NCI-H2107 (cell line): Measurements from ENCODE around the gene CITED4.

ENCODE experiments used
- DNase-seq: peaks from one replicate; lab custom pipeline; 2025; lab: John Stamatoyannopoulos, UW

The CITED4 gene

DNA sequence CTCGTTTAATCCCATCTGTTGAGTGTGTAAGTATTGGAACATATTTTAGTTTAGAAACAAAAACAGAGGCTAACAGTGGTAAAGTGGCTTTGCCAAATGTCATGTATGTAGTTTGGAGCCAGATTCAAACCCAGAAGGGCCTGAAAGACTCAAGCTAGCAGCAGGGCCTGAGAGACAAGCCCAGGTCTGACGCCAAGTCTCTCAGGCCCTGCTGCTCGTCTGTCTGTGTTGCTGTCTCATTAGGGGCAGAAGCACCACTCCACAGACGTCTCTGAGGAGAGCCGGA is 8.3 kb downstream of the CITED4 start:
- no peak for DNase-seq

DNA sequence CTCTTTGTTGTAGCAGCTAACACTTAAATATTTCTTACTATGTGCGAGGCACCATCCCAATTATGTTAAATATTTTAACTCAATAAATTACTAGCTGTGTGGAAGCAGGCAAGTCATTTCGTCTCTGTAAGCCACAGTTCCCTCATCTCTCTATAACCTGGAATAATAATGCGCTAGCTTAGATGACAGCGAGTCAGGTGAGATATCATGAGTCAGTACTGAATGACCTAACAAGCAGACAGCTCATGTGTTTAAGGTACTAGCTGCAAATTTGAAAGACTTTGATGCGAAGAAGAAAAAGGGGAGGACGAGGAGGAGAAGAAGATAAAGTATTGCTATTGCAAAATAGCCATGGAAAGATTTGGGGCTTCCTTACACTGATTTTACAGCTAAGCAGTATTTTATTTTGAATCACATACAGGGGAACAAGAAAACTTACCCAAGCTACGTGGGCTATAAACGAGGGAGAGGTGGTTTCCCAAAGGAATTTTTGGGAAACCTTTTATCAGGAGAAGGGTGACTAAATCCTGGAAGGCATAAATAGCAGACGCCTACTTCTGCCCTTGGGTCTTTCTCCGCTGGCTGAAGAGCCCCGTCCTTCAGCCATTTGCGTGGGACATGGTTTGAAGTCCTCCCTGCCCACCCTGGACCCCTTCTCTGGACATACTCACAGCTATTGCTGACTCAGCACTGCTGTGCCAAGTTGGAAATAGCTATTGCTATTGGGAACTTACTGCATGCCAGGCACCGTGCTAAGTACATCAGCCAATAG is 8.9 kb downstream of the CITED4 start:
- no peak for DNase-seq

DNA sequence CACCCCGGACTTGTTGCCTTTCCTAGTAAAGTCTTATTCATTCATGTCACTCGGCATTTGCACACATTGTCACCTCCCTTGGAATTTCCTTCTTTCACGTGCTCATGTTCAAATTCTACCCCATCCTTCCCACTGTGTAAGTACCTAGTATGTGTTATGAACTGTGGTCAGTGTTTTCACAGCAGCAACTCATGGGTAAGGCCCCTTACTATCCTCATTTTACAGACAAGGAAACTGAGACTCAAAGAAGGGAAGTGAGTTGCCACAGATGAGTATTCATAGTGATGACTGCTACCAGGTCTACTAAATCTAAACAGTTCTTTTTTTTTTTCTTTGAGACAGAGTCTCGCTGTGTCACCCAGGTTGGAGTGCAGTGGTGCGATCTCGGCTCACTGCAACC is 10.5 kb downstream of the CITED4 start:
- no peak for DNase-seq

DNA sequence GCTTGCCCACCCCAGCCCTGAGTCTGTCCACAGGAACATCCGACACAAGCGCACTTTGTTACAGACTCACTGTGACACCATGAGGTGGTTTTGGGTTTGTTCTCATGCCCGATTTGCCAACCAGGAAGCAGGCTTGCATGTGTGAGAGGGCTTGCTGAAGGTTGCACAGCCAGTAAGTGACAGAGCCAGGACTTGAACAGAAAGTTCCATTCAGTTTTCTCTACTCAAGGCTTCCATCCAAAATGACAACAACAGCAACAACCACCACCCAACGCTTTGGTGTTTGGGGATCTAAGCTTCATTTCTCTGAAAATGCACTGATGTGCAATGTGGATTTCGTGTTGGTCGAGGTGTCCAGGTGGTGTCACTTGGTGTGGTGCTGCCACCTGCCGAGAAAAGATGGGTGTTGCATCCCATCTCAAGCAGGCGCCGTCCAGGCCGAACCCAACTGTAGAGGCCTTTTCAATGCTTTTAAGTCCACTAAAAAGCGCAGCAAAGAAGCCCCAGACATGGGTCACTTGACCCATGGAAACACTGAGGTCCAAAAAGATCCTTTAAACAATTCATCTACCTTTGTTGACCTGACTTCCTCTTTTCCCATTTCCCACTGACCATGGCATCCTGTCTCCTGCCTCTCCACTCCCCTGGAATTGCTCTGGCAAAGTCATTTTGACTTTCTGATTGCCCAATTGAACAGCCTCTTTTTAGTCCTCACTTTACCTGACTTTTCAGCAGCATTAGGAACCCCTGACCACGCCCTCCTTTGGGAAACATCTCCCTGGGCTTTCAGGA is 12.2 kb downstream of the CITED4 start:
- peak; percentile 35 for DNase-seq

DNA sequence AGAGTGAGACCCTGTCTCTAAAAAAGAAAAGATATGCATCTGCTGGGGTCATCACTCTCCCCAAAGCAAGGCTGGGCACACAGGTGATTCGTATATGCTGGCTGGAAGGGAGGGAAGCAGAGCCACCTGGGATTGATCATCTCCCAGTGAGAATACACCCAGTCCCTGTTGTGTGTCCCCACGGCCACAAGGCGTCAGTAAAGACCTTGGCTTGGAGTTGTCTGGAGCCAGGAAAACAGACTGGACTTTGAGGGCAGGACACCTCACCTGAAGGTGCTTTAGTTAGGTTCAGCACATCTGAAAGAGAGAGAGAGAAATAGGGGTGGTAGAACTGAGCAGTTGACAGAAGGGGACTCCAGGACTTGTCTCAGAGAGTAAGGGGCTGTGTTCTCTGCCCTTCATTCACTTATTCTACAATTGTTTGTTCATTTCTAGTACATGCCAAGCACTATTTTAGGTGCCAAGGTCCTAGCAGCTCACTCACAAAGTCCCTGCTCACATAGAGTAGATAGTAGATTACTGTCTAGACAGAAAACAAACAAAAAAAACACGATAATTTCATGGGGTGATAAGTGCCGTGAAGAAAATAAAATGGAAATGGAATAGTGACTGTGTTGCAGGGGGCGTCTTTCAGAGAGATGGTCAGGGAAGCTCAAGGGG is 13.5 kb downstream of the CITED4 start:
- peak; percentile 60 for DNase-seq

DNA sequence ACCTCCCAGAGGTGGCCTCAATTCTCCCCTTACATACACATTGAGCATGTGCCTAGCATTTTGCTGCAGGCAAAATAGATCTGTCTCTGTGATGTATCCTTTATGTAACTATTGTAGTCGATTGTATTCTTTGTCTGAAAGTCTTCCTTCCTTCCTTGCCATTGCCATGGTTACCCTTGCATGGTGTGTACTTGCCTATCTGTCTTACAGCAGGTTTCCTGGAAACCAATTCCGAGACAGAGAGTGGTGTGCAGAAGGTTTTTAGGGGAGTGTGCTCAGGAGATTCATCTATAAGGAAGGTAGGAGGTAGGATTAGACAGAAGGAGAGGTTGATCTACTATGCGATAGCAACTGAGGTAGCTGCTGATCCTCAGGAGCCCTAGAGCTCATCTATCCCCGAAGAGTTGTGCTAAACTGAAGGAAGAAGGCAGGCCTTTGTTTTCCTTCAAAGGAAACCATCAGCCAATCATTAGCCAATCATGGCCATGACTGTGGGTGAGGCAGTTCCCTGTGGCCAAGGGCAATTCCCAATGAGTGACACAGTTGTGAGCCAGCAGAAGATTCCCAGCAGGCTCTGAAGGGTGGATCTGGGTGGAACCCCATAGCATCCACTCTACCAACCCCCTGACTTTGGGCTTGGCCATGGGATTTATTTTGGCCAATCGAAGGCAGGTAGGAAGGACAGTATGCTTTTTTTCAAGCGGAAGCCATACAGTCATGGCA is 15.0 kb downstream of the CITED4 start:
- no peak for DNase-seq

DNA sequence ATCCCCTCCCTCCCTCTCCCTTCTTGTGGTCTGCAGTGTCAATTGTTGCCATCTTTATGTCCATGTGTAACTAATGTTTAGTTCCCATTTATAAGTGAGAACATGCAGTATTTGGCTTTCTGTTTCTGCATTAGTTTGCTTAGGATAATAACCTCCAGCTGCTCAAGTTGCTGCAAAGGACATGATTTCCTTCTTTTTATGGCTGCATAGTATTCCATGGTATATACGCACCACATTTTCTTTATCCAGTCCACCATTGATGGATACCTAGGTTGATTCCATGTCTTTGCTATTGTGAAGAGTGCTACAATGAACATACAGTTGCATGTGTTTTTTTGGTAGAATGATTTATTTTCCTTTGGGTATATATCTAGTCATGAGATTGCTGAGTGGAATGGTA is 16.3 kb downstream of the CITED4 start:
- no peak for DNase-seq

DNA sequence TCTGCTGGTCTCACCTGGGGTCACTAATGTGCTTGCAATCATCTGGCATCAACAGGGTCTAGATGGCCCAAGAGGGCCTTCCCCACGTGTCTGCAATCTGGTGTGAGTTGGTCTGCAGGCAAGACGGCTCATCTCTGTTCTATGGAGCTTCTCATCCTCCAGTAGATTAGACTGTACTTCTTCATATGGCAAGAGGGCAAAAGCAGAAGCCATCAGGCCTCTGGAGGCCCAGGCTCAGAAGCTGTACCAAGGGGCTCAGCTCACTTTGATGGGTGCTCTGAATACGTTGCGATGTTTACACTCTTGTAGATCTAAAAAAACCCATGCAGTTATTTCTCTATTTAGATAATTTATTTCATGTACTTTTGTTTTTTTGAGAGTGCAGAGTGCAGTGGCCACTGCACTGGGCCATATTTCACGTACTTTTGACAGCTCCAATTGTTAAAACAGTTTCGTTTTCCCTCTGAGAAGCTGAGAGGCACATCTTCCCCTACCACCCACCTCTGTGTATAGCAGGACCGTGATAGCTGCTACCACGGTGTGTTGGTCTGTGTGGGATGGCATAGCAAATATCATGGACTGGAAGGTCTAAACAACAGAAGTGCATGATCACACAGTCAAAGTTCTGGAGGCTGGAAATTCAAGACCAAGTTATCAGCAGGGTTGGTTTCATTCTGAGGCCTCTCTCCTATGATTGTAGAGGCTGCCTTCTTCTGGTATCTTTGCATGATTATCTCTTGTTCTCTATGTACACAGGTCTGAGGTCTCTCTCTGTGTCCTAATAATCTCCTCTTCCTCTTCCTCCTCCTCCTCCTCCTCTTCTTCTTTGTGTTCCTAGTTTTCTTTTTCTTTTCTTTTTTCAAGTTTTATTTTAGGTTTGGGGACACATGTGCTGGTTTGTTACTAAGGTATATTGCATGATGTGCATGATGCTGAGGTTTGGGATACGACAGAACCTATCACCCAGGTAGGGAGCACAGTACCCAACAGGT is 17.0 kb downstream of the CITED4 start:
- DNase-seq: no peak

DNA sequence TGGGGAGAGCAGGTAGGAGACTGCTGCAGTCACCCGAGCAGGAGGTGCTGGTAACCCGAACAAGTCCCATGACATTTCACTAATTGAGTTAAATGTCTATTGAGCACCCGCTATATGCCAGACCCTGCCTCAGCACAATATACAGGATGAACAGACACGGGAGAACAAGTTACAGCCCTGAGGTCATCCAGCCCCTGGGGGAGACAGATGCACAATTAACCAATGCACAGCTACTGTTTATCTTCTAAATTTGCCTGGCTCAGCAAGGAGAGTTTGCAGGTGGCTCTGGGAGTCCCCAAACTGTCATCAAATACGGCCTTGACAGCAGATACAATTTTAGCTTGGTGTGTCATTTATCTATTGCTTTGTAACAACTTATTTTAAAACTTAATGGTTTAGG is 18.1 kb downstream of the CITED4 start:
- DNase-seq: no peak

DNA sequence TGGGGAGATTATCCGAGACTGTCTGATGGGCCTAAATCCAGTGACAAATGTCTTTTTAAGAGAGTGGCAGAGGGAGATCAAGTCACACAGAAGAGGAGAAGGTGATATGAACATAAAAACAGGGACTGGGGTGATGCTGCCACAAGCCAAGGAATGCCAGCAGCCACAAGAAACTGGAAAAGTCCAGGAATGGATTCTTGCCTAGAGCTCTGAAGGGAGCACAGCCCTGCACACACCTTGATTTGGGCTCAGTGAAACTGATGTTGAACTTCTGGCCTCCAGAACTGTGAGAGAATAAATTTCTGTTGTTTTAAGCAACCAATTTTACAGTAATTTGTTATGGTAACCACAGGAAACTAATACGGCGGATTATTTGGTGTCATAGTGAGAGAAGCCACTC is 19.5 kb downstream of the CITED4 start:
- no peak for DNase-seq

DNA sequence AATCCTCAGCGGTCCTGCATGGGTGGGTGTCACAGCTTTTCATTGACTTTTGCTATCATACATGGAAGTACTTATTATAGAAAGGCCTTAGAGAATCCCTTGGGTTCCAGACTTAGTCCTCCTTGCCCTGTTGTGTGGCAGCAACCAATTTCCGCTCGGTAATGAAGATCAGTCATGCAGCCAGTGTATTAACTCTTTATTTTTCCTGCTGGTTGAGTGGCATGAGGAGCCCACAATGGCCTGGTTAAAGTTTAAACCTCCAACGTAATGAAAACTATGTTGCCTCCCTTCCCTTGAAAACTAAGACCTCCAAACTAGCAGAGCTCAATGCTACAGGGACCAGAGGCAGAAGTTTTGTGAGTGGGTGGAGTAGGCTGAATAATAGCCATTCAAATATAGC is 20.0 kb downstream of the CITED4 start:
- DNase-seq: no peak

DNA sequence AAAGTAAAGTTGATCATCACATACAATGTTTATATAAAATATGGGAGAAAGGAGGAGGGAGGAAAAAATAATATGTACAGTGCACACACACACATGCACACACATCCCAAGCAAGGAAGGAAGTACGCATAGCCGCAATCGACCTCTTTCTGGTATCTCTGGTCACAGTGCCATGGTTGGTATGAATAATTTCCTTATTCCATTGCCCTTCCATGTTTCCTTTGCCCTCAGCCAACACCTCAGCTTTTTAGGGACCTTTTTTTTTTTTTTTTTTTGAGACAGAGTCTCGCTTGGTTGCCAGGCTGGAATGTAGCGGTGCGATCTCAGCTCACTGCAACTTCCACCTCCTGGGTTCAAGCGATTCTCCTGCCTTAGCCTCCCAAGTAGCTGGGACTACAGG is 20.6 kb downstream of the CITED4 start:
- no peak for DNase-seq

DNA sequence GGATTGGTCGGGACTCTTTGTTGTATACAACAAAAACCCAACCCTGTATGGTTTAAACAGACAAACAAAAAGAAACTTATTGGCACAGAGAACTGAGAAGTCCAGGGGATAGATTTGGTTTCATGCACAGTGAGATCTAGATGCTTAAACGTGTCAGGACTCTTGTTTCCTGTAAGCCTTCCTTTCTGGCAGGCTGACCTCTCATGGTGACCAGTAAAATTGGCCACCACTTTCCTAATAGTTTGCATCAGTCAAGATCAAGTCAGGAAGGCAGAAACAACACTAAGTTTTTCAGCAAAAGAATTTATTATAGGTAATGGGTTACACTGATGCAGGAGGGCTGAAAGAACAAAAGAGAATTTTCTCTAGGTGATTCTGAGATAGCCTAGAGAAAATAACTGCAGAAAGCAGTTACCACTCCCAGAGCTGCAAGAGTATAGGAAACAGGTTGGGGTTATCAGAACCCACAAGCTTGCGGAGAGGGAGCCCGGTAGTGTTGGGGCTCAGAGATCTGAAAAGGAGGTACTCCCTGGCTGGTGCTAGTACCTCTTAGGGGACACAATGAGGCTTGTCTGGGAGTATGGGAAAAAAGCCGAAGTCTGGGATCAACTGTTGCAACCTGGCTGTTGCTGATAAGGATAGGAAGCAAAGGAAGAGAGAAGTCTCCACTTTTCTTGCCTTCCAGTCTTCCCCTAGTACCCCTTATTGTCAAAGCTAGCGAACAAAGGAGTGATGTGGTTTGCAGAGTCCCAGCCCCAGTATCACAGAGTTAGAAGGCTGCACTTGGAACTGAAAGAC is 21.4 kb downstream of the CITED4 start:
- no peak for DNase-seq

DNA sequence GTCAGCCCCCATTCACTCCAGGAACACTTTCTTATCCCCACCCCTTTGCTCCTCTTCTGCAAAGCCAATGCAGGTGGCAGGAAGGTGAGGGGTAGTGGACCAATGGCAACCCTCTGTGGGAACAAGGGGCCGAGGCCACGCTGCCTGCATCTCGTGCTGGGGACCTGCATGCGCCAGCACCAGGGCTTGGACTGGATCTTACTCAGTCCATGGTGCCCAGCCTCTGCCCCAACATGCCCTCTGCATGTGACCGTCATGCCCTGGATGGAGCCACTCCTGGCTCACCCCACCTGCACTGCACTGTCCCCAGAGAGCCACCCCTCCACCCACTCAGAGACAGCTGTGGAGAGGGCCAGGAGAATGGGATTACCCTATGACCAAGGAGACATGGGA is 22.2 kb downstream of the CITED4 start:
- DNase-seq: no peak

DNA sequence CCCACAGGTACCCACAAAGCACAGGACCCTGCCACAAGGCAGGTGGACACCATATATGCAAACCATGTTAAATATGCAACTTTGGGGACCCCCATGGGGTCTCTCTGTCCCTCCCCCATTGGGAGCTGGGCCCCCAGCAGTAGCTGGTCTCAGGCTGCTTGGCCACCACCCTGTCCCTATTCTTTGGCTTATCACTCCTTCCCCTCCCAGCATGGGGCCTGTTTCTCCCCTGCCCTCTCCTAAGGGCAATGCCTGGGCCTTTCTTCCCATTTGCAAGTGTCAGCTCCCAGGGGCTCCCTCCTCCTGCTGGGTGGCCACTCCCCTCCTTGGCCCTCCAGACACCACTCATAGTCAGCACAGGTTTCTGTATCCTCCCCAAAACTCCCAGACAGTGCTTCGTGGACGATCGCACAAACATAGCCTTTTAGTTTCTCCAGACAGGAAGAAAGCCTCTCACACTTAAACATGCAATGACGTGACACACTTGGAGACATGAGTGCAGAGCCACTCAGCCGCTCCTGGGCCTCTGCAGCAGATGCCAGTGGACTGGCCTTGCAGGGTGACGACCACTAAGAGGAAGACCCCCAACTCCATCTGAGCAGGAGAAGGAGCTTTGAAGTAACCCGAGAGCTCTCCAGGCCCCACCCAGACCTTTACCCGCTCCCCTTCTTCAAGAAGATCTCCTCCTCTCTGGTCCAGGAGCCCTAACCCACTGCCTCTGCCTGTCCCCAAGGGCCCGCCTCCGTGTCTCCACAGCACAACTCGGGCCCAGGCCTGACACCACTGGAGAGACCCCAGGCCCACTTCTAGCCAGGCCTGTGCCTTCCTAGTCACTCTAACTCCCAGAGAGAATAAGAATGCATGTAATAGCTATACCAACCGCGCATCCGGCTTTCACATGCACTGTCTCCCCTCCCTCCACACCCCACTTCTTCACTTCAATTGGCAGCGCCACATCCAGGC is 22.9 kb downstream of the CITED4 start:
- no peak for DNase-seq

DNA sequence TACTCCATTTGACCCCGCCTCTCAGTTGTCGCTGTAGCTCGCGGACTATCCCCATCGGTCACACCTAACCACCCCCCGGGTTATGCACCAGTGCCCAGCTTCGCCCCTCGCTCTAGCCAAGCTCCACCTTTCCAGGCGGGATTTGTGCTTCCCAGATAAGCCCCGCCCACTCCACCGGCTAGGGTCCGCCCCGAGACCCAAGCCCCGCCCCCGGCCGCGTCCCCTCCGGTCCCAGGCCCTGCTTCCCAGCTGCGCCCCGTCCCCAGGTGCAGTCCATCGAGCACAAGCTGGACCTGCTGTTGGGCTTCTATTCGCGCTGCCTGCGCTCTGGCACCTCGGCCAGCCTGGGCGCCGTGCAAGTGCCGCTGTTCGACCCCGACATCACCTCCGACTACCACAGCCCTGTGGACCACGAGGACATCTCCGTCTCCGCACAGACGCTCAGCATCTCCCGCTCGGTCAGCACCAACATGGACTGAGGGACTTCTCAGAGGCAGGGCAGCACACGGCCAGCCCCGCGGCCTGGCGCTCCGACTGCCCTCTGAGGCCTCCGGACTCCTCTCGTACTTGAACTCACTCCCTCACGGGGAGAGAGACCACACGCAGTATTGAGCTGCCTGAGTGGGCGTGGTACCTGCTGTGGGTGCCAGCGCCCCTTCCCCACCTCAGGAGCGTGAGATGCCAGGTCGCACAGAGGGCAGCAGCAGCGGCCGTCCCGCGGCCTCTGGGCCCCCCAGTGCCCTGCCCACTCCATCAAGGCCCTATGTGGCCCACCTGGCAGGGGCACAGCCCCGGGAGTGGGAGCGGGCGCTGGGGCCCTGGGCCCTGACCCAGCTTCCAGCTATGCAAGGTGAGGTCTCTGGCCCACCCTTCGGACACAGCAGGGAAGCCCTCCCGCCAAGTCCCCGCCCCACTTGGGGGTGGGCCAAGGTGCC is 23.9 kb downstream of the CITED4 start:
- DNase-seq: no peak

DNA sequence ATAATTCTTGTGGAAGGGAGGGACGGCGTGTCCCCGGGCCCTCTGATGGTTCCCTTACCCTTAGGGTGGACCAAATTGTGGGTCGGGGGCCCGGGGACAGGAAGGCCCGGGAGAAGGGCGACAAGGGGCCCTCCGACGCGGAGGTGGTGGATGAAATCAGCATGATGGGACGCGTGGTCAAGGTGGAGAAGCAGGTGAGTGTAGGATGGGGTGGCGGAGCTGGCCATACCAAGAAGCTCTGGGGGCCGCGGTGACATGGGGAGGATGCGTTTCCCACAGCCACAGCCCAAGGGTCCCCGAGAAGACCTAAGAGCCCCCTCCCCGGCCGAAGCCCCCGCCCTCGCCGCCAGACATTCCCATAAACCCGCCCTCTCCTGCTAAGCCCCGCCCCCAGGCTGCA is 24.6 kb downstream of the CITED4 start:
- DNase-seq: no peak

DNA sequence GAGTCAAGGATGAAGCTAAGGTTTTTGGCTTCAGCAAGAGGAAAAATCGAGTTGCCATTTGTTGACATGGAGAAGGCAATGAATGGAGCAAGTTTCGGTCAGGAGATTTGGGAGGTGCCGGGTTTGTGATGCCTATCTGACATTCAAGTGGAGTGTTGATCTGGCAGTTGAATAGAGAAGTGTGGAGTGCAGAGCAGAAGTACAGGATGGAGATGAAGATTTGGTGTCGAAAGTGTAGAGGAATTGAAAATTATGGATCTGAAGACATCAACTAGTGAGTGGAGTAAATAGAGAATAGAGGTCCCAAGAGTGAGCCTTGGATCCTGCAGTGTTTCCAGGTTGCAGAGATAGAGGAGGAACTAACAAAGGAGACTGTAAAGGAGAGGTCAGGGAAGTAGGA is 25.9 kb downstream of the CITED4 start:
- no peak for DNase-seq
